Neuronal stem cell (in vitro differentiated cells): Measurements from ENCODE around the gene KCNQ1.

Source experiments
- DNase-seq: peaks from one replicate; pipeline ENCODE4 v3.0.0-alpha.2; 2013; ENCODE audit warnings: low spot score
- H2AFZ ChIP-seq: one replicate; pipeline ENCODE4 v1.6.1; 2013; ENCODE audit warnings: mild to moderate bottlenecking, low read length, inconsistent platforms
- H2AK5ac ChIP-seq: 2 replicates; pipeline ENCODE4 v1.6.1; 2013; ENCODE audit warnings: low read depth, mild to moderate bottlenecking, inconsistent platforms, low read length, moderate library complexity, mixed read lengths
- H2BK120ac ChIP-seq: 2 replicates; pipeline ENCODE4 v1.6.1; 2013; ENCODE audit warnings: low read depth, mild to moderate bottlenecking, inconsistent platforms, low read length, moderate library complexity, mixed read lengths
- H2BK12ac ChIP-seq: one replicate; pipeline ENCODE4 v1.6.1; 2013; ENCODE audit warnings: low read length, inconsistent platforms
- H2BK15ac ChIP-seq: 2 replicates; pipeline ENCODE4 v1.6.1; 2013; ENCODE audit warnings: mild to moderate bottlenecking, low read length, inconsistent platforms, mixed read lengths
- H2BK5ac ChIP-seq: one replicate; pipeline ENCODE4 v1.6.1; 2013; ENCODE audit warnings: inconsistent platforms, mild to moderate bottlenecking, low read length, moderate library complexity
- H3K14ac ChIP-seq: one replicate; pipeline ENCODE4 v1.6.1; 2013; ENCODE audit warnings: low read length, inconsistent platforms
- H3K18ac ChIP-seq: 2 replicates; pipeline ENCODE4 v1.6.1; 2013; ENCODE audit warnings: low read length, inconsistent platforms
- H3K23ac ChIP-seq: 2 replicates; pipeline ENCODE4 v1.6.1; 2013; ENCODE audit warnings: low read depth, mild to moderate bottlenecking, mixed read lengths, low read length, inconsistent platforms; ENCODE audit not compliant: poor library complexity
- H3K27ac ChIP-seq: replicated peaks from 3 replicates; pipeline ENCODE4 v1.5.1; 2013; ENCODE audit warnings: low read length, inconsistent platforms
- H3K27me3 ChIP-seq, 3 experiments: 2 replicates each; pipeline ENCODE4 v1.6.1; 2013; ENCODE audit warnings: low read length in 3 of 3, mild to moderate bottlenecking in 2 of 3, inconsistent platforms in 1 of 3, low read depth in 1 of 3, mixed read lengths in 1 of 3, moderate library complexity in 1 of 3; ENCODE audit not compliant: control insufficient read depth in 3 of 3, insufficient read depth in 3 of 3
- H3K36me3 ChIP-seq, 2 donors: replicated peaks in 1 of 2; 2 replicates each; pipeline ENCODE4 v1.6.1; 2013; ENCODE audit warnings: low read length in 2 of 2; ENCODE audit not compliant: control insufficient read depth in 2 of 2, insufficient read depth in 2 of 2
- H3K4ac ChIP-seq: 2 replicates; pipeline ENCODE4 v1.6.1; 2013; ENCODE audit warnings: inconsistent platforms, mild to moderate bottlenecking, low read length, moderate library complexity
- H3K4me1 ChIP-seq, 2 donors: 1 replicate in 1 of 2; 2 replicates in 1 of 2; pipeline ENCODE4 v1.6.1; 2013; ENCODE audit warnings: low read length in 2 of 2, low read depth in 1 of 2; ENCODE audit not compliant: control insufficient read depth in 2 of 2, insufficient read depth in 1 of 2
- H3K4me2 ChIP-seq: one replicate; pipeline ENCODE4 v1.6.1; 2013; ENCODE audit warnings: mild to moderate bottlenecking, low read length, inconsistent platforms; ENCODE audit not compliant: insufficient read depth, poor library complexity, severe bottlenecking
- H3K4me3 ChIP-seq, 2 donors: 2 replicates each; pipeline ENCODE4 v1.5.1; 2013; ENCODE audit warnings: low read length in 2 of 2, mild to moderate bottlenecking in 2 of 2, inconsistent platforms in 1 of 2, moderate library complexity in 1 of 2
- H3K79me1 ChIP-seq: one replicate; pipeline ENCODE4 v1.6.1; 2013; ENCODE audit warnings: low read depth, mild to moderate bottlenecking, inconsistent platforms, low read length, moderate library complexity
- H3K9ac ChIP-seq: one replicate; pipeline ENCODE4 v1.6.1; 2013; ENCODE audit warnings: mild to moderate bottlenecking, low read depth, low read length, inconsistent platforms; ENCODE audit not compliant: poor library complexity
- H3K9me3 ChIP-seq, 2 donors: replicated peaks in 1 of 2; 2 replicates each; pipeline versions ENCODE3 to v1.6.1; 2013; ENCODE audit warnings: low read length in 2 of 2, mild to moderate bottlenecking in 2 of 2, inconsistent platforms in 1 of 2, low read depth in 1 of 2, mixed read lengths in 1 of 2, moderate library complexity in 1 of 2; ENCODE audit not compliant: control insufficient read depth in 2 of 2, insufficient read depth in 1 of 2
- H4K8ac ChIP-seq: one replicate; pipeline ENCODE4 v1.6.1; 2013; ENCODE audit warnings: low read depth, mild to moderate bottlenecking, inconsistent platforms, low read length, moderate library complexity
- H4K91ac ChIP-seq: one replicate; pipeline ENCODE4 v1.6.1; 2013; ENCODE audit warnings: low read length, low read depth, mild to moderate bottlenecking, inconsistent platforms; ENCODE audit not compliant: poor library complexity
- WGBS, 2 donors: extraction: QIAGEN DNeasy Blood & Tissue Kit; methylation state at CpG; one replicate each; pipeline ENCODE4 v1.1.7; 2013; ENCODE audit warnings: missing lambda C conversion rate in 2 of 2, mixed read lengths in 1 of 2; ENCODE audit not compliant: insufficient read length in 2 of 2, insufficient replicate concordance in 1 of 2; ENCODE audit errors: extremely low coverage in 2 of 2; 5-methylcytosine and 5-hydroxymethylcytosine counted together

The KCNQ1 gene

DNA sequence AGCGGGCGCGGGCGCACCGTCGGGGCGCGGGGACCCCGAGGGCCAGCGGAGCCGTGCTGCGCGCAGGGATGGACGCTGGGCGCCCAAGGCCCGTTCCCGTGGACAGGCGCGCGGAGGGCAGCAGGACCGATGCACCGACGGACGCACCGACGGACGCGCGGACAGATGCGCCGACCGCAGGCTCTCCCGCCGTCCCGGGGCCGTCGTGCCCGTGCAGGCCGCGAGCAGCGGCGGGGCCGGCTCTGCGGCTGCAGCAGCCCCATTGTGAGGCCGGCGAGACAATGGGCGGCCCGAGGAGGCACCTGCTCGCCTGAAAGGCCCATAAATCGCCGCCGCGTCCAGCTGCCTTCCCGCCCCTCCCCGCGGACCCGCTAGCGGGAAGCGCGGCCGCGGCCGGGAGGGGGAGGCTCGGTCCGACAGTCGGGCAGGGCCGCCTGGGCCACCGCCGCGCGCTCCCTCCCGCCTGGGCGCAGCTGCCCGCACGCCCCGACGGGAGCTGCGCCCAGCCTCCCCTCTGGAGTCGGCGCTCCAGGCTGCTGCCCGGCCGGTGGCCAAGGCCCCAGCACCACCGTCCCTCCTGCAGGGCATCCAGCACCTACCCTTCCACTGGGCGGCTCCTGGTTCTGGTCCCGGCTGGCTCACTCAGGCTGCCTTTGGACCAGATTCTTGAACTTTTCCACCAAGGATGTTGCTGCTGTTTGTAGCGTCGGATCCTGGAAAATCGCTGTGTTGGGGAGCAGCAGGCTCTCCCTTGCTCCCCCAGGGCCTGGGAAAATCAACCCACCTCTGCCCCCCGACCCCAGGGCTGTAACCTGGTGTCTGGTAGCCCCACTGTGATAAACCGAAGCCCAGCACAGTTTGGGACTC, 425.0 kb downstream of the KCNQ1 start:
- Histone ChIP-seq H3K4me2 (peak overlapping the region; percentile 56), H3K27ac (no peak overlapping the region)
- no CpG with 5 or more reads among the region's 90 CpGs for WGBS, 2 donors

DNA sequence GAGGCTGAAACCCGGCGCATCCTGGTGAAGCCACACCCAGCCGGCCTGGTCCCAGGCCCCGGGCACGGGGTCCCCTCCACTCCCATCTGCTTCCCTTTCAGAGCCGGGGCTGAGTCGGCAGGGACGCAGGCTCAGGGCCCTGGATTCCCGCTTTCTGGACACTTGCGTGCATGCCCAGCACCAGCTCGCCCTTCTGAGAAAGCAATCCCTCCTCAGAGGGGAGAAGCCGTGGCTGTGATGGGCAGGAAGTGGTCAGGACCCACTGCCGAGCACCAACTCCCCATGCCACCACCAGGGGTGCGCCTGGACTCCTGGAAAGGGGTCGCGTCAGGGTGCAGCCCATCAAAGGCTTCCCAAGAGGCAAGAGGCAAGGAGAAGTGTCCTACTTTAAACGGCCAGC, 425.7 kb downstream of the KCNQ1 start:
- no CpG with 5 or more reads among the region's 17 CpGs for WGBS, 2 donors

More for the DNA sequence above, 425.0 kb downstream of the KCNQ1 start:
- Histone ChIP-seq H3K18ac (peak overlapping the region; percentile 99), H2AFZ (peak overlapping the region; percentile 45), H4K8ac (peak overlapping the region; percentile 82), H2AK5ac (peak overlapping the region; percentile 99), H3K4me3 (no peak overlapping the region), H3K14ac (peak overlapping the region; percentile 71), H2BK12ac (peak overlapping the region; percentile 97), H3K9ac (peak overlapping the region; percentile 88), H2BK5ac (peak overlapping the region; percentile 44), H3K36me3 (no peaks in the 10 kb centered on the region), H3K4ac (peak overlapping the region; percentile 95), H3K4me1 (peaks cover 24 to 36% of the 10 kb centered on the region in 2 donors), H3K27me3 (peaks cover 3 to 47% (median 26%) of the 10 kb centered on the region in 3 experiments), H2BK120ac (peak overlapping the region; percentile 91), H3K23ac (peak overlapping the region; percentile 52), H3K79me1 (no peaks in the 10 kb centered on the region), H4K91ac (no peak overlapping the region), H3K9me3 (peaks cover 8 to 10% of the 10 kb centered on the region in 2 donors), H2BK15ac (peak overlapping the region; percentile 100)
- DNase-seq: no peak

DNA sequence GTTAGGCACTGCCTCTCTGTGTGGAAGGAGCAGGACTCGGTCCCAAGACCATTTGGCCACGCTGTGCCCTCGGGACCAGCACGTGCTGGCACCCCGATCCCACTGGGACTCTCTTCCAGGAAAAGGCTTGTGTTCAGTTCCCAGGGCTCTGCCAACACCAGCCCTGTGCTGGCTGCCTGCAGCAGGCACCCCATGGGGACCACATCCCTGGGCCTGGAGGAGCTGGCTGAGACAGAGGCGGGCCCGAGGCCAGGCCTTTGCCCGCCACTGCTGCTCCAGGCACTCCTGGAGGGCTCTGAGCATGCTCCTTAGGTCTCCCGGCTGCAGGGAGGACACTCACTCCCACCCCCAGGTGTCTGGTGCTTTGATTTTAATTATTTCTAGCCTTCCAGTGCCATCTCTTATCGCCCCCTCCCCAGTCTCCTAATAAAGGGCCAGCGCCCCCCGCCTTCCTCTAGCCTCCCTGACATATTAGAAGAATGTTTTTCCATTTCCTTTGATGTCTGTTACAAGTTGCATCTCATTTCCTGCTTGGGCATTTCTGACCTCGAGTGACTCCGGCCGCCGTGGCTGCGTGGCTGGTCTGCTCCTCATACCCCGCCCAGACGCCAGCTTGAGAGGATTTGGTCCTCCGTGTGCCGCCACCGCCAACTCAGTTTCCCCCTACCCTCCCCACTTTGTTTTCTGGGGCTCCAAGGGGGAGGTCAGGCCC, 426.3 kb downstream of the KCNQ1 start:
- Histone ChIP-seq H3K4me3 (no peak overlapping the region), H3K4me1 (peaks cover 24 to 36% of the 10 kb centered on the region in 2 donors), H2BK5ac (peak overlapping the region; percentile 44), H4K91ac (no peak overlapping the region), H3K27me3 (peaks cover 3 to 46% (median 26%) of the 10 kb centered on the region in 3 experiments), H3K23ac (peak overlapping the region; percentile 52), H3K14ac (no peak overlapping the region), H3K36me3 (peaks cover 0 to 1% of the 10 kb centered on the region in 2 donors), H3K18ac (peak overlapping the region; percentile 99), H2BK12ac (peak overlapping the region; percentile 41), H3K4me2 (no peak overlapping the region), H4K8ac (no peak overlapping the region), H2AK5ac (peak overlapping the region; percentile 99), H2AFZ (peak overlapping the region; percentile 19), H3K4ac (peak overlapping the region; percentile 90), H3K79me1 (no peaks in the 10 kb centered on the region), H3K27ac (no peak overlapping the region), H3K9me3 (peaks cover 13 to 15% of the 10 kb centered on the region in 2 donors), H3K9ac (no peak overlapping the region), H2BK15ac (peak overlapping the region; percentile 100), H2BK120ac (peak overlapping the region; percentile 9)
- WGBS, 2 donors: no CpG with 5 or more reads among the region's 22 CpGs
- DNase-seq: no peak

More for the DNA sequence above, 425.7 kb downstream of the KCNQ1 start:
- Histone ChIP-seq H4K91ac (no peak overlapping the region), H3K4me3 (no peak overlapping the region), H3K27ac (no peak overlapping the region), H3K9me3 (peaks cover 13 to 15% of the 10 kb centered on the region in 2 donors), H4K8ac (no peak overlapping the region), H3K23ac (peak overlapping the region; percentile 52), H2AK5ac (peak overlapping the region; percentile 99), H2AFZ (no peak overlapping the region), H2BK15ac (peak overlapping the region; percentile 100), H3K14ac (no peak overlapping the region), H3K4me2 (no peak overlapping the region), H2BK120ac (no peak overlapping the region), H3K4me1 (peaks cover 24 to 36% of the 10 kb centered on the region in 2 donors), H3K9ac (no peak overlapping the region), H3K36me3 (peaks cover 0 to 1% of the 10 kb centered on the region in 2 donors), H3K4ac (peak overlapping the region; percentile 46), H2BK5ac (peak overlapping the region; percentile 44), H3K18ac (peak overlapping the region; percentile 99), H3K27me3 (peaks cover 3 to 46% (median 26%) of the 10 kb centered on the region in 3 experiments), H2BK12ac (no peak overlapping the region), H3K79me1 (no peaks in the 10 kb centered on the region)
- no peak for DNase-seq
